GM19193 (cell line): Measurements from ENCODE around the gene EEF1A2.
A peak's percentile ranks its signal among the peaks of the same experiment; 100 is the strongest.

Source experiments
- POLR2A ChIP-seq: IDR thresholded peaks from 4 replicates; pipeline ENCODE4 v1.6.1; 2011; ENCODE audit not compliant: insufficient read depth, insufficient read length; ENCODE audit errors: extremely low read depth

EEF1A2 gene

GRCh38 chr20:63540417-63541186 lies 41.7 kb upstream of the EEF1A2 start:
- no peak for TF ChIP-seq POLR2A

DNA sequence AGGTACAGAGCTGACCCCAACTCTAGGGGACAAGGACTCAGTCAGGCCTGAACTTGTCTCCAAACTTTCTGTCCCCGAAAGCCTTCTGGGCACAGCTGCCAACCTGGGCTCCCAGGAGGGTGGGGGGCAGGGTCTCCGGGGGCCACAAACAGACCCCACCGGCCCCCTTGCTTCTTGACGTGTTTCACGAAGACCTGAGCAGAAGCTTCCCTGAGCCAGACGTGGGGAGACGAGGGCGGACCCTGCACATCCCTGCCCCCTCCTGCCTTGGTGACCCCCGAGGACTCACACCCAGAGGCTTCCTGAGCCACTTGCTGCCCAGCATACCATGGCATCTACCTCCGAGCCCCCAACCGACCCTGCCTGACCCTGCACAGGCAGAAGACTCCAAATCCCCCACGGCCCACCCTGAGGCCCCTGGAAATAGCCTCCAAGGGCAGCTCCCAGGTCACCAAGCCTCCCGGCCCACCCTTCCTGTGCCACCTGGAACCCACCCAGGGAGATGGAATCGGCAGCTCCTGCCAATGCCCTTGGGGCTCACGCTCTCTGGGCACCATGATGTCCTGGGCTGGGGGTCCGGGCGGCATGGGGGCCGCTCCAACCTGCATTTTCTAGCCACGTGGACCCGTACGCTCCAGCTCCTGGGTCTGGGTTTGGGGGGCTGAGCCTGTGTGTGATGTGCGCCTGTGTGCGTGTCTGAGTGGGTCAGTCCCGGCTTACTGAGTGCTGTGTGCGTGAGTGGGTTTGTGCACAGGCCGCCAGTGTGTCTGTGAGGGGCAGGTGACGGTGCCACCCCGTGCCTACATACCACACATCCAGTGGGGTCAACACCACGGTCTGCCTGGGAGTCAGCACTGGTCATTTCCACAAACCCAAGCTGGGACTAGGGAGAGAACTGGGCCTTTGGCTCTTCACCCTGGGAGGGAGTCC lies 40.8 kb upstream of the EEF1A2 start:
- no peak for TF ChIP-seq POLR2A

- no peak for TF ChIP-seq POLR2A
Measured at GRCh38 chr20:63539092-63539430, 40.2 kb upstream of the EEF1A2 start.

- no peak for TF ChIP-seq POLR2A
Measured at GRCh38 chr20:63538204-63539091, 39.6 kb upstream of the EEF1A2 start.

- TF ChIP-seq POLR2A, result peak; percentile 75
Measured at GRCh38 chr20:63537525-63538203, 38.8 kb upstream of the EEF1A2 start.

- no peak for TF ChIP-seq POLR2A
Measured at GRCh38 chr20:63536997-63537524, 38.2 kb upstream of the EEF1A2 start, which contains the start of gene PTK6. PTK6 (minus strand) TSS chr20:63537376; CDS start chr20:63537314, 62 bp downstream.

GRCh38 chr20:63536241-63536977 lies 37.5 kb upstream of the EEF1A2 start:
- TF ChIP-seq POLR2A, result no peak

GRCh38 chr20:63534831-63535651 lies 36.2 kb upstream of the EEF1A2 start:
- no peak for TF ChIP-seq POLR2A

GRCh38 chr20:63534427-63534830 lies 35.5 kb upstream of the EEF1A2 start:
- no peak for TF ChIP-seq POLR2A

GRCh38 chr20:63533871-63534393 lies 35.0 kb upstream of the EEF1A2 start:
- no peak for TF ChIP-seq POLR2A

GRCh38 chr20:63533388-63533787 lies 34.5 kb upstream of the EEF1A2 start:
- no peak for TF ChIP-seq POLR2A

GRCh38 chr20:63532449-63532971 lies 33.6 kb upstream of the EEF1A2 start:
- TF ChIP-seq POLR2A, result no peak
